ENCODE measurements around the gene LOXHD1. TPM values are rescaled to one million over a fixed set of nuclear protein-coding genes. Genes with fewer than 3 reads are reported as not detected.

Gene LOXHD1
- total and polyA plus RNA-seq, 2 of the 4 experiments (the other 2 are of a cell fraction) = not detected

DNA sequence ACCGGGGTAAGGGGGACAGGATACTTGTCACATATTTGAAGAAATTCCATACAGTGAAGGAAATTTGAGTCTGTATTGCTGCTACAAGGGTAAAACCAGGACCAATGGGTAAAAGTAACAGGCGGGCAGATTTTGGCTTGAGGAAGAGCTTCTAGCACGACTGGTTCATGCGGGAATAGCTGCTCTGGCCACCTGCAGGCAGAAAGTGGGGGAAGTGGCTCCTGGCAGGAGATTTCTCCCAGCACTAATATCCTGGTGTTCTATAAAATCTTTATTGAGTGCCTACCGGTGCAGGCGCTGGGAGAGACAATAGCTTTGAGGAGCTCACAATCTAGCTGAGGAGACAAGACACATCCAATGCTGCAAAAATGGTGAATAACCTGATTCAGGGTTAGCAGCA is 198.5 kb downstream of the LOXHD1 start:
- Histone ChIP-seq H2AK5ac (ENCODE audit: low read depth, low read length) (no peak overlapping the region), H2AK9ac (replicated peaks; ENCODE audit: low read depth, low read length, poor library complexity) (no peak overlapping the region), H3K18ac (ENCODE audit: low read depth, low read length) (no peak overlapping the region), H2AFZ (replicated peaks; ENCODE audit: low read length, poor library complexity) (no peak overlapping the region), H3K56ac (ENCODE audit: extremely low read depth, insufficient read depth, low read length) (no peak overlapping the region), H3K9ac (ENCODE audit: low read depth, low read length) (no peak overlapping the region), H3K4me1 (ENCODE audit: control insufficient read depth, insufficient read depth, low read length) (no peaks in the 10 kb centered on the region), H4K8ac (ENCODE audit: low read depth in 2 of 2, low read length in 2 of 2) (no peak overlapping the region), H3K9me3 (ENCODE audit: control insufficient read depth, insufficient read depth, low read length) (no peaks in the 10 kb centered on the region), H3K27ac (ENCODE audit: insufficient read depth, low read length) (no peak overlapping the region), H3K23ac (ENCODE audit: low read depth, low read length) (no peak overlapping the region), H3K27me3 (ENCODE audit: control insufficient read depth, insufficient read depth, low read length) (no peaks in the 10 kb centered on the region), H3K36me3 (ENCODE audit: control insufficient read depth, insufficient read depth, low read length) (no peaks in the 10 kb centered on the region), H2BK15ac (ENCODE audit: low read depth, low read length) (no peak overlapping the region), H2BK5ac (ENCODE audit: low read depth, low read length, poor library complexity, severe bottlenecking) (no peak overlapping the region), H4K91ac (ENCODE audit: insufficient read depth, low read depth, low read length) (no peak overlapping the region), H4K5ac (ENCODE audit: low read depth, low read length) (no peak overlapping the region), H3K4ac (ENCODE audit: low read depth, low read length) (no peak overlapping the region), H3K9me1 (ENCODE audit: insufficient read depth, low read length) (no peaks in the 10 kb centered on the region), H4K20me1 (ENCODE audit: insufficient read depth, low read length) (no peaks in the 10 kb centered on the region), H3K4me3 (ENCODE audit: insufficient read depth, low read depth, low read length) (no peak overlapping the region), H2BK20ac (ENCODE audit: low read depth, low read length) (no peak overlapping the region), H3K14ac (replicated peaks; ENCODE audit: low read depth, low read length) (no peak overlapping the region), H3K4me2 (ENCODE audit: low read depth, low read length) (no peak overlapping the region), H3K79me1 (ENCODE audit: low read depth in 1 of 2, low read length in 2 of 2) (no peaks in the 10 kb centered on the region), H2BK120ac (ENCODE audit: low read depth, low read length) (no peak overlapping the region)
- intact Hi-C loops (cut with micrococcal nuclease) (no loop called here), in situ Hi-C loops (cut with MboI; ENCODE audit: low sequenced_read_pairs) (no loop called here), dilution Hi-C loops (cut with HindIII; ENCODE audit: low sequenced_read_pairs, unreplicated experiment) (no loop called here)
- POLR2A ChIA-PET (ENCODE audit: unreplicated experiment) = no interaction called here
- no peak for DNase-seq
- 30% methylated on average over 2 of the region's 6 CpGs; no CpG with 5 or more reads in 1 of the 2 experiments for WGBS, 2 experiments (ENCODE audit: extremely low coverage in 2 of 2, insufficient read length in 1 of 2)
- no TSS peak for BruUV-seq (replicated peaks)
- no peak for ATAC-seq (ENCODE audit: low read depth)
- TF ChIP-seq MXI1 (IDR thresholded peaks at IDR 0.05; ENCODE audit: borderline replicate concordance, low read depth, low read length) (no peak), RCOR1 (IDR thresholded peaks at IDR 0.05; ENCODE audit: insufficient replicate concordance, low read length) (no peak), USF2 (IDR thresholded peaks at IDR 0.05; ENCODE audit: low read depth, low read length) (no peak), CEBPB (IDR thresholded peaks at IDR 0.05; ENCODE audit: low read depth, low read length) (no peak), RAD21 (IDR thresholded peaks at IDR 0.05; ENCODE audit: low read length) (no peak), SMC3 (IDR thresholded peaks at IDR 0.05; ENCODE audit: low read depth, low read length) (no peak), POLR2A (IDR thresholded peaks at IDR 0.05; ENCODE audit: low read depth, low read length) (no peak), CHD1 (IDR thresholded peaks at IDR 0.05; ENCODE audit: low read depth, low read length) (no peak), RFX5 (IDR thresholded peaks at IDR 0.05; ENCODE audit: low read depth, low read length) (no peak), NFE2L2 (IDR thresholded peaks at IDR 0.05; ENCODE audit: low read depth, low read length) (no peak), ELK1 (IDR thresholded peaks at IDR 0.05; ENCODE audit: borderline replicate concordance, low read depth, low read length) (no peak), BHLHE40 (IDR thresholded peaks at IDR 0.05; ENCODE audit: low read depth, low read length) (no peak), FOS (IDR thresholded peaks at IDR 0.05; ENCODE audit: low read depth, low read length) (no peak), MAZ (IDR thresholded peaks at IDR 0.05; ENCODE audit: borderline replicate concordance, low read depth, low read length) (no peak), MAFK (IDR thresholded peaks at IDR 0.05; ENCODE audit: low read depth, low read length) (no peak)
- TF ChIP-seq, protein P1, sequence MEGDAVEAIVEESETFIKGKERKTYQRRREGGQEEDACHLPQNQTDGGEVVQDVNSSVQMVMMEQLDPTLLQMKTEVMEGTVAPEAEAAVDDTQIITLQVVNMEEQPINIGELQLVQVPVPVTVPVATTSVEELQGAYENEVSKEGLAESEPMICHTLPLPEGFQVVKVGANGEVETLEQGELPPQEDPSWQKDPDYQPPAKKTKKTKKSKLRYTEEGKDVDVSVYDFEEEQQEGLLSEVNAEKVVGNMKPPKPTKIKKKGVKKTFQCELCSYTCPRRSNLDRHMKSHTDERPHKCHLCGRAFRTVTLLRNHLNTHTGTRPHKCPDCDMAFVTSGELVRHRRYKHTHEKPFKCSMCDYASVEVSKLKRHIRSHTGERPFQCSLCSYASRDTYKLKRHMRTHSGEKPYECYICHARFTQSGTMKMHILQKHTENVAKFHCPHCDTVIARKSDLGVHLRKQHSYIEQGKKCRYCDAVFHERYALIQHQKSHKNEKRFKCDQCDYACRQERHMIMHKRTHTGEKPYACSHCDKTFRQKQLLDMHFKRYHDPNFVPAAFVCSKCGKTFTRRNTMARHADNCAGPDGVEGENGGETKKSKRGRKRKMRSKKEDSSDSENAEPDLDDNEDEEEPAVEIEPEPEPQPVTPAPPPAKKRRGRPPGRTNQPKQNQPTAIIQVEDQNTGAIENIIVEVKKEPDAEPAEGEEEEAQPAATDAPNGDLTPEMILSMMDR (conservative IDR thresholded peaks at IDR 0.05; ENCODE audit: low read depth, low read length) = no peak
- CTCF ChIA-PET = no interaction called here
